ENCODE data around the gene SSR1. TPM values are rescaled to one million over a fixed set of nuclear protein-coding genes. Genes with fewer than 3 reads are reported as not detected.
"Not testable (repeated sequence)": the region's sequence is repeated elsewhere in the genome, so short reads cannot be mapped to it uniquely, and the experiment has no call there.

The SSR1 gene
- total RNA-seq, 1 donor from 2014 or later = 183 TPM

DNA sequence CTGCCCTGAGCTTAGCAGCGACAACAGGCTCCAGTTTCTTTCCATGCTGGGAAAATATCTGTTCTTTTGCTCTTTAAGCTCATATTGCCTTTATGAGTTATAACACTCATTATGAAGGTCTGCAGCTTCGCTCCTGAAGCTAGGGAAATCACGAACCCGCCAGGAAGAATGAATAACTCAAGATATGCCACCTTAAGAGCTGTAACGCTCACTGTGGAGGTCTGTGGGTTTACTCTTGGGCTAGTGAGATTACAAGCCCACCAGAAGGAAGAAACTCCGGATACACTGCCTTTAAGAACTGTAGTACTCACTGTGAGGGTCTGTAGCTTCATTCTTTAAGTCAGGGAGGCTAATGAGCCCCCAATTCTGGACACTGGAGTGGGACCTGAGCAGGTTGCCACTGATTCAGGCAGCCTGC is 3.0 kb upstream of the SSR1 start:
- no peaks in the 10 kb centered on the region for H3K27me3 Mint-ChIP-seq (ENCODE audit: unreplicated experiment)
- H3K4me3 Mint-ChIP-seq (ENCODE audit: unreplicated experiment) = no peak overlapping the region
- peaks cover 21% of the 10 kb centered on the region for H3K4me1 Mint-ChIP-seq (ENCODE audit: unreplicated experiment)
- H3K9me3 Mint-ChIP-seq (ENCODE audit: unreplicated experiment) = no peaks in the 10 kb centered on the region
- TF ChIP-seq CTCF (IDR thresholded peaks at IDR 0.05) = no peak
- H3K27ac Mint-ChIP-seq (ENCODE audit: unreplicated experiment) = no peak overlapping the region
- no peaks in the 10 kb centered on the region for H3K36me3 Mint-ChIP-seq (ENCODE audit: unreplicated experiment)
- DNase-seq (ENCODE audit: extremely low spot score, unreplicated experiment) = no peak

GRCh38 chr6:7315087-7315947 is 2.3 kb upstream of the SSR1 start:
- not testable (repeated sequence) for H3K27ac Mint-ChIP-seq (ENCODE audit: unreplicated experiment); H3K27me3 Mint-ChIP-seq (ENCODE audit: unreplicated experiment); H3K36me3 Mint-ChIP-seq (ENCODE audit: unreplicated experiment); H3K9me3 Mint-ChIP-seq (ENCODE audit: unreplicated experiment); H3K4me3 Mint-ChIP-seq (ENCODE audit: unreplicated experiment); DNase-seq (ENCODE audit: extremely low spot score, unreplicated experiment)
- H3K4me1 Mint-ChIP-seq (ENCODE audit: unreplicated experiment) = peaks cover 27% of the 10 kb centered on the region

GRCh38 chr6:7314414-7314813 is 1.4 kb upstream of the SSR1 start:
- no peak for TF ChIP-seq CTCF (IDR thresholded peaks at IDR 0.05)
- Mint-ChIP-seq H3K27me3 (ENCODE audit: unreplicated experiment) (no peaks in the 10 kb centered on the region), H3K4me3 (ENCODE audit: unreplicated experiment) (no peak overlapping the region), H3K9me3 (ENCODE audit: unreplicated experiment) (no peaks in the 10 kb centered on the region), H3K27ac (ENCODE audit: unreplicated experiment) (peak overlapping the region; percentile 97), H3K36me3 (ENCODE audit: unreplicated experiment) (peaks cover 8% of the 10 kb centered on the region), H3K4me1 (ENCODE audit: unreplicated experiment) (peaks cover 34% of the 10 kb centered on the region)
- no peak for DNase-seq (ENCODE audit: extremely low spot score, unreplicated experiment)

DNA sequence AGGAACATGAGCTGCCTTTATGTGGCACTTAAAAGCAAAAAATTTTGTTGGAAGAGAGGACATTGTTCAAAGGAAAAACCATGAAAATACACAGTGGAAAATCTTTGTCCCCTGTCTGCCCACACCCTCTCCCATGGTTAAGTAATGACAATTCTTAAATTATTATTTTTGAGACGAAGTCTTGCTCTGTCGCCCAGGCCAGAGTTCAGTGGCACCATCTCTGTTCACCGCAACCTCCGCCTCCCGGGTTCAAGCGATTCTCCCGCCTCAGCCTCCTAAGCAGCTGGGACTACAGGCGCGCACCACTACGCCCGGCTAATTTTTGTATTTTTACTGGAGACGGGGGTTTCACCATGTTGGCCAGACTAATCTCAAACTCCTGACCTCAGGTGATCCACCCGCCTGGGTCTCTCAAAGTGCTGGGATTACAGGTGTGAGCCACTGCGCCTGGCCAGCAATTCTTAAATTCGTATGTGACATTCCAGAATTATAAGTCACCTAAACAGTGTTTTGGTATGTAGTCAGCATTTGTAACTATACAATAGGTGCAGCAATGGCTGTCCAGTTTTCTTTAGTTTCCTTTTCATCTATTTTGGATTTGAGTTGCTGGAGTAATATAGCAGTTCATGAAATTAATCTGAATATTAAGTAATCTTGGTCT is 636 bp upstream of the SSR1 start:
- DNase-seq (ENCODE audit: extremely low spot score, unreplicated experiment) = no peak
- H3K27ac Mint-ChIP-seq (ENCODE audit: unreplicated experiment) = peak overlapping the region; percentile 97
- H3K36me3 Mint-ChIP-seq (ENCODE audit: unreplicated experiment) = peaks cover 15% of the 10 kb centered on the region
- no peaks in the 10 kb centered on the region for H3K9me3 Mint-ChIP-seq (ENCODE audit: unreplicated experiment)
- peak overlapping the region; percentile 91 for H3K4me3 Mint-ChIP-seq (ENCODE audit: unreplicated experiment)
- H3K27me3 Mint-ChIP-seq (ENCODE audit: unreplicated experiment) = no peaks in the 10 kb centered on the region
- peaks cover 38% of the 10 kb centered on the region for H3K4me1 Mint-ChIP-seq (ENCODE audit: unreplicated experiment)
- no peak for TF ChIP-seq CTCF (IDR thresholded peaks at IDR 0.05)

DNA sequence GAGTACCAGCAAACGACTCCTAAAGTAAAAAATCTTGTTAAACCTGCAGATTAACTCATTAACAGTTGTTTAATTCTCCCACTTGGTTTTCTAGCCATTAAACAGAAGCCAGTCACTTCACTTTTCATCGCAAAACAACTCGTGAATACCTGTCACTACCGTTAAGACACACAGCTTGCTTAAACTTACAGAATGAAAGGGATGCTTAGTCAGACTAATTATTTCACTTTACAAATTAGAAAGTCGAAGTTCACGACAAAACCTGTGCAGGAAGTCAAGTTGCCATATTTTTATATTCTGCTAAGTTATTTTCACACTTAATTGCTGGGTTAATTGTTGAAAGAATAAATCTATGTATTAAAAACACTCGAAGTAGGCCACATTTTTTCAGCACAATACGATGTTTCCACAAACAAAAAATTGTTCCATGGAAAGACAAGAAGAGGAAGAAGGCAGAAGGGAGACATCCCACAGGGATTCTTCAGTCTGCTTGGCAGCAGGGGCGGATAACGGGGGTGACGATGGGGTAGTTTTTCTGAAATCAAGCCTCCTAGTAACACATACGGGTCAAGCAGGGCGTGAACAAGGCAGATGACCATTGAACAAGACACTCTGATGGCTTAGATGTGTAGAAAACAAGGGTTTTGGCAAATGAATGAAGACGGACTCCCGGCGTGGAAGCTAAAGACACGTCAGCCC is 933 bp downstream of the SSR1 start:
- Mint-ChIP-seq H3K4me1 (ENCODE audit: unreplicated experiment) (peaks cover 45% of the 10 kb centered on the region), H3K27me3 (ENCODE audit: unreplicated experiment) (no peaks in the 10 kb centered on the region), H3K9me3 (ENCODE audit: unreplicated experiment) (no peaks in the 10 kb centered on the region), H3K27ac (ENCODE audit: unreplicated experiment) (peak overlapping the region; percentile 92), H3K36me3 (ENCODE audit: unreplicated experiment) (peaks cover 24% of the 10 kb centered on the region), H3K4me3 (ENCODE audit: unreplicated experiment) (peak overlapping the region; percentile 91)
- no peak for DNase-seq (ENCODE audit: extremely low spot score, unreplicated experiment)
- no peak for TF ChIP-seq CTCF (IDR thresholded peaks at IDR 0.05)
